HG02885 (cell line): ENCODE data around the gene PIR.

ENCODE experiments used
- ATAC-seq: cut with Tn5 transposase; IDR thresholded peaks from one replicate; pipeline ENCODE4 v1.9.1; 2021; ENCODE audit warnings: mild to moderate bottlenecking; ENCODE audit not compliant: unreplicated experiment, poor library complexity

Gene PIR

GRCh38 chrX:15358533-15358932 is 134.6 kb downstream of the PIR start:
- ATAC-seq = peak; percentile 70

- no peak for ATAC-seq
These were observed 136.7 kb downstream of the PIR start for GRCh38 chrX:15356444-15356843.

- no peak for ATAC-seq
These were observed 142.7 kb downstream of the PIR start for GRCh38 chrX:15350329-15350996.

GRCh38 chrX:15349046-15349445 is 144.1 kb downstream of the PIR start:
- ATAC-seq = peak; percentile 63

GRCh38 chrX:15345976-15346375 is 147.2 kb downstream of the PIR start:
- no peak for ATAC-seq

GRCh38 chrX:15344106-15344505 is 149.0 kb downstream of the PIR start:
- ATAC-seq = no peak

- no peak for ATAC-seq
These were observed 150.1 kb downstream of the PIR start for GRCh38 chrX:15343075-15343476.

GRCh38 chrX:15340867-15341266 is 152.3 kb downstream of the PIR start:
- ATAC-seq = no peak

- no peak for ATAC-seq
These were observed 157.1 kb downstream of the PIR start for GRCh38 chrX:15336023-15336413.

- ATAC-seq = peak; percentile 98
These were observed 157.8 kb downstream of the PIR start, which contains the start of gene PIGA for GRCh38 chrX:15335135-15336022. TSS of gene PIGA (minus strand) at chrX:15335523. CDS start at chrX:15331930, 3,593 bp downstream.
